ENCODE data around the gene PLEKHA5.
"Not testable (repeated sequence)": the region's sequence is repeated elsewhere in the genome, so short reads cannot be mapped to it uniquely, and the experiment has no call there.

DNA sequence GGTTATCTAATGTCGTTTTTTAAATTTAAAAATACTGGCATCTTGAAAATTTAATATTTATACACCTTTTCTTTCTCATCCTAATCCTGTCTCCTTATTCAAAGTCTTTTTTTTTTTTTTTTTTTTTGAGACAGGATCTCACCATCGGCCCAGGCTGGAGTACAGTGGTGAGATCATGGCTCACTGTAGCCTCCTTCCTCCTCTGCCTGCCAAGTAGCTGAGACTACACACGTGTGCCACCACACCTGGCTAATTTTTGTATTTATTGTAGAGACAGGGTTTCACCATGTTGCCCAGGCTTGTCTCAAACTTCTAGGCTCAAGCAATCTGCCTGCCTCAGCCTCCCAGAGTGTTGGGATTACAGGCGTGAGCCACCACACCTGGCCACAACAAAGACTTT, 221.3 kb downstream of the PLEKHA5 start:
- TF ChIP-seq, protein P1, sequence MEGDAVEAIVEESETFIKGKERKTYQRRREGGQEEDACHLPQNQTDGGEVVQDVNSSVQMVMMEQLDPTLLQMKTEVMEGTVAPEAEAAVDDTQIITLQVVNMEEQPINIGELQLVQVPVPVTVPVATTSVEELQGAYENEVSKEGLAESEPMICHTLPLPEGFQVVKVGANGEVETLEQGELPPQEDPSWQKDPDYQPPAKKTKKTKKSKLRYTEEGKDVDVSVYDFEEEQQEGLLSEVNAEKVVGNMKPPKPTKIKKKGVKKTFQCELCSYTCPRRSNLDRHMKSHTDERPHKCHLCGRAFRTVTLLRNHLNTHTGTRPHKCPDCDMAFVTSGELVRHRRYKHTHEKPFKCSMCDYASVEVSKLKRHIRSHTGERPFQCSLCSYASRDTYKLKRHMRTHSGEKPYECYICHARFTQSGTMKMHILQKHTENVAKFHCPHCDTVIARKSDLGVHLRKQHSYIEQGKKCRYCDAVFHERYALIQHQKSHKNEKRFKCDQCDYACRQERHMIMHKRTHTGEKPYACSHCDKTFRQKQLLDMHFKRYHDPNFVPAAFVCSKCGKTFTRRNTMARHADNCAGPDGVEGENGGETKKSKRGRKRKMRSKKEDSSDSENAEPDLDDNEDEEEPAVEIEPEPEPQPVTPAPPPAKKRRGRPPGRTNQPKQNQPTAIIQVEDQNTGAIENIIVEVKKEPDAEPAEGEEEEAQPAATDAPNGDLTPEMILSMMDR (IDR thresholded peaks at IDR 0.05): not testable (repeated sequence)
- not testable (repeated sequence) for TF ChIP-seq POLR2A (IDR thresholded peaks at IDR 0.05)

All from body of pancreas (tissue), 4 donors.